ENCODE data around the gene PITPNB. TPM values are rescaled to one million over a fixed set of nuclear protein-coding genes. Genes with fewer than 3 reads are reported as not detected.

PITPNB gene
- total RNA-seq, 1 donor from 2014 or later: 32.3 TPM

DNA sequence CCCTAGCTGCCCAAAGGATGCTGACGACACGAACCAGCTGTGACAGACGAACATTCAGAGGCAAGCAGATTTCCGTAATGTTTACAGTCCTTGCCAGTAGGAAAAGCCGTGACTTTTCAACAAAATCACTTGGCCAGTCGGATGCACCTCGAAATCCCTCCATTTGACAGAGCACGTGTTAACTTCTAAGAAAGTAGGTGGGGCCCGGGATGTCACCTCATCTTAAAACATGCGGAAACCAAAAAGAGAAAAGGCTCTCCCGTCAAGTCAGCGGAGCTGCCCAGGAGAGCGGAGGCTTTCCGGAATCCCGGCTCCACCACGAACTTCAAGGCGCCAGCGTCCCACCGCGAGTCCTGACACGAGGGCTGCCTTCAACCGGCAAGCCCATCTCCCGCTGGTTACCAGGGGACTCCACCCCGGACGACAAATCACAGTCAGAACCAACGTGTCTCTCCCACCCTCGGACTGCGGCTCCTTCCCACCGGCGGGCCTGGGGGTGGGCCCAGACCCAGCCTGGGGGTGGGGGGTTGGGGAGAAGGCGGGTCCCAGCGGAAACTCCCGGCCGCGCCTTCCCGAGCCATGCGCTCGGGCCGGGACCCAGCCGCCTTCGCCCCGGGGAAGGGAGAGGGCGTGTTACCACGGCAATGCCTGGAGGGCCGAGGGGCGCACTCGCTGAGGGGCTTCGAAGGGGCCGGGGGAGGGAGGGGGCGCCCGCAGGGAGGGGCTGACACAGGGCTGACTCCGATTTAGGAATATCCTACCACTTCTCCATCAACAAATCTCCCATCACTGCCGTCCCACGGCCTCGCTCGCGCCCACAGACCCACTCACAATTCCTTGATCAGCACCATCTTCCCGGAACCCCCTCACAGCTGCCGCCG lies 475 bp downstream of the PITPNB start:
- peak; percentile 16 for DNase-seq

DNA sequence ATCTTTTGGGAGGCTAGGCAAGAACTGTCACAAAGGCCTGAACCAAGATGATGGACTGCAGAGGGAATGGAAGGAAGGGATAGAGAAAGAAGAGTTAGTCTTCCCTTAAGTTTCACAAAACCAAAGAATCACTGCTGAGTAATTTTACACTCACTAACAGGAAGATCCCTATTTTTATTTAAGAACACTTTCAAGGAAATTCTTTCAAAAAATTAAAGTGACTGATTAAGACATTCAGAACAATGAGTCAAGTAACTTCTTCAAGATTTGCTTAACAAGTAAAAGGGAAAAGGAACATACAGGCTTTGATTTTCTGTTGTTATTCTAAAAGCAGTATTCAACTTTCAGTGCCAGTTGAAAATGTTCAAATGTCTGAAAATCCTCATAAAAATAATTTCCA lies 3.1 kb downstream of the PITPNB start:
- no peak for DNase-seq

DNA sequence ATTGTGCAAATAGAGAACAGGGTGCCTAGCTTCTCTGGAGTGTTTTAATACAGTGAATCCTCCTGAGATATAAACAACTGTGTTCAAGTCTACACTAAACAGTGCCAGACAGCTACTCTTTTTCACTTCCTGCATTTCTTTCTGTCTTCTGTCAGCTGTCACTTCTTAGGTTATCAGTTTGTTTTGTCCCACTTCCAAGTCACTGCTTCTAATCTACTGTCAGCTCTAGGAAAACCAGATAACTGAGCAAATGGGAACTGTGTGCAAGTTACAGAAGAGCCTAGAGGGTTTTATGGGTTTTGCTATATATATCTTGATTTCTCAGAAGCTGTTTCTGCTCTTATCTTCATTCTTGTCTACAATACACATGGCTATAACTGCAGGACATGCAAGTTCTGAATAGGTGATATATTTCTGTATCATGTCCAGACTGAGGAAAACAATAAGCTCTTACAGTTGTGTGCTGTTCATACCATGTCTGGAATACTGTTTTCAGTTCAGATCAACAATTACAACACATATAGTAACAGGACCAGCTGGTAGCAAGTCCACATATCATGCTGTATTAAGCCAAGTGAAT lies 5.8 kb downstream of the PITPNB start:
- DNase-seq: no peak

DNA sequence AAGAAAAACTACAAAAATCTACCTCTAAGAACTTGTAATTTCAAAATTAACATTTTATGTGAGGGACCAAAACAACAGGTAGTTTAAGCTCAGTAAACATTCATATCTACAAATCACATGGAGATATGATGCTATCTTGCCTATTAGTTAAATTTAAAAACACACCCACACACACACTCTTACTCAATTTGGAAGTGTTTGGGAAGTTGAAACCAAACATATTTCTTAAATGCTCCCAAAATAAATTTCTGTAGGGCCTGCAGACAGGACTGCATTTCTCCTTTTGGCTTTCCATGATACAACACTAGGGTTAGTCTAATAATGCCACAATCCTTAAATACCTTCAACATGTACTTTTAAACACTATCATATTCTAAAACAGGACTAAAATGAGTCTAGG lies 7.0 kb downstream of the PITPNB start:
- DNase-seq: no peak

DNA sequence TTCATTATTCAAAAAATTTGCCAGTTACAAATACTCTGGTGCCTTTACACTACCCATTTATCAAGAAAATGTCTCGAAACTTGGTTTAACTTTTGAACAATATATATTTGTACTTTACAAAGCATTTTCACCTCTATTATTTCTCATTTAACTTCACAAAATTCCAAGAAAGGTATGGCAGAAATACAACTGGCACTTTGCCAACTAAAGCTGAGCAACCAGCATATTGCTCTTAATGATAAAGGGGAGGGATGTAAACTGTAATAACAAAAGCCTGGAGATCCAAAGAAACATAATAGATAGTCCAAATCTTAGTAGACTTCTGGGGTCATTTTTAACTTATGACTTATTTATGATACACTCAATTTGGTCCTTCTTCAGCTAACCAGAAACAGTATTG lies 7.7 kb downstream of the PITPNB start:
- no peak for DNase-seq

DNA sequence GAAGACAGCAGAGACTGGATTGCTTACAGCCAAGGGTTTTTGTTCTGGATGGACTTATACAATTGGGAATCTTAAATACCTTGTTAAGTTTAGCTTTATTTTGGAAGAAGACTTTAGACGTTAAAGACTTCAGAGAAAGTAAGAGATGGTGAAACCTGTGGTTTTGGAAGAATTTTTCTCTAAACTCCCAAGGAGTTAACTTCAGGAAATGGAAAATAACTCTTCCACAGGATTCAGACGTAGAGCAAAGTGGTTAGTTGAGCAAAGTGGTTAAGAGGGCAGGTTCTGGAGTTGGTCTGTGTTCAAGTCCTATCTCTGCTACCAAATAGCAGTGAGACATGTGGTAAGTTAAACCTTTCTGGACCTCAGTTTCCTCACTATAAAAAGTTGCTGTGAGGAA lies 12.8 kb downstream of the PITPNB start:
- DNase-seq: no peak

DNA sequence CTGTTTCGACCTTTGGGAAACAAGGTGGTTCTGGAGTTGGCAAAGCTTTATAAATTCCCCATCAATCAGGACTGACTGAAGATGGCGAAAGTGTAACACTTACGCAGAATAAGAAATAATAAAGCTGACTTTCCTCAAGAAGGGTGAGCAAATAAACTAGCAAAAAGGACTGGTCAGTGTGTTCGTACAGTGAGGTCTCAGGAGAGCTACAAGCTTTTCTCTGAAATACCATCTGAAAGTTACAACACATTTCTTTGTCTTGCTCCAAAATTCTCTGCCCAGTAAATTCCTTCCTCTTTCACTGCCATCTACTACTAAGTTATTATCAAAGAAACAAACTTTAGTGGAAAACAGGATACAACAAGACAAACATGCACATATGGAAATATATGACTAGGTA lies 13.4 kb downstream of the PITPNB start:
- DNase-seq: no peak

DNA sequence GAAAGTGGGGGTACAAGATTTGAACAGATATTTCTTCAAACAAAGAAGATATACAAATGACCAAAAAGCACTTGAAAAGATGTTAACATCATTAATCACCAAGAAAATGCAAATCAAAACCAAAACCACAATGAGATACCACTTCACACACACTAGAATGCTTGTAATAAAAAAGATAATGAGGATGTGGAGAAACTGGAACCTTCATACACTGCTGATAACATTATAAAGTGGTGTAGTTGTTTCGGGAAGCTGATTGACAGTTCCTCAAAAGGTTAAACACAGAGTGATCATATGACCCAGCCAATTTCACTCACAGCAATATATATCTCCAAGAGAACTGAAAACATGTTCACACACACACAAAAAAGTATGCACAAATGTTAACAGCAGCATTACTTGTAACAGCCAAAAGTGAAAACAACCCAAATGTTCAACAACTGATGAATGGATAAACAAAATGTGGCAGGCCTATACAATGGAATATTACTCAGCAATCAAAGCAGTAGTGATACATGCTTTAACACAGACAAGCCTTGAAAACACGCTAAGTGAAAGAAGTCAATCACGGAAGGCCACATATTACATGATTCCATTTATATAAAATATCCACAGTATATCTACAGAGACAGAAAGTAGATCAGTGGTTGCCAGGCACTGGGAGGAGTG lies 15.1 kb downstream of the PITPNB start:
- DNase-seq: no peak

DNA sequence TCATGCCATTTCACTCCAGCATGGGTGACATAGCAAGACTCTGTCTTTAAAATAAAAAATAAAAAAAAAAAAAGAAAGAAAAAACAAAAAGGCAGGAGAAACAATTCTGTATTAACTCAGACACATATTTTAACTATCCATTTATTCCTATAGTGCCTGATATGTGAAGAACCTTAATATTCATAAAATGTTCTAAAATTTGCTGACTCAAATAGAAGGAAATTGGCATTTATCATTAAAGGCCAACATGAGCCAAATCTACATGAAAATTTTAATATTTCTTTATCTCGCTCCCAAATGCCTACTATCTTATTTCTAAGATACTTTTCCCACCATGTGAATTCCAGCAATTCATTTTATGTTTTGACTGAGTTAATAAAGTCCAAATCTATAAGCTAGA lies 18.9 kb downstream of the PITPNB start:
- DNase-seq: no peak

DNA sequence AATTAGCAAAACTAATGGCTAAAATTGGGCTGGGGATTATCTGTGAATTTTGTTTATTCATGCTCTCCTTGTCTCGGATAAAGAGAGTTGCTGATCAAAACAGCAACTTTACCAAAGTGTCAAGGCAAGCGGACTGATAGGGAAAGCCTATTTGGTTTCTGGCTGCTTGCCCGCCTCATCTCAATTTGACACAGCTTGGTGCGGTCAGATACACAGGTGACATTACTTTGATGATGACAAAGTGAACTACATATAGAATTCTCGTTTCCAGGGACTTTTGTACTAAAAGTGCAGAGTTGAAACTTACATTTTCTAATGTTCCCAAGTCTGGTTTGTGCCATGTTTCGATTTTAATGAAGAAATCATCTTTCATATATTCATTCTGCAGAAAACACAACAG lies 22.8 kb downstream of the PITPNB start:
- DNase-seq: no peak

DNA sequence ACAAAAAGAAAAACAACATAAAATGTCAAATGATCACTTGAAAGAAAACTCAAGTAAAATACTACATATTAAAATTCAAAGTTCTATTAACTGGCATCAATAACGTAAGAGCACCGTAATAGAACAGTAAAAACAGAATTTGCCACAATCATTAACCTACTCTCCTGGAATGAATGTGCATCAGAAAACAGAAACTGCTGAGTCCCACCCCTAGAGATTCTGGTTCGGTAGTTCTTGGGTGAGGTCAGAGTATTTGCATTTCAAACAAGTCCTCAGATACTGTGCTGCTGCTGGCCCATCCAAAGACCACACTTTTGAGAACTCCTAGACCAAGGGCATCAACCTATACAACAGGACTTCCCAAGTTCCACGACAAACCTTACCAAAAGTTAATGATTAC lies 23.5 kb downstream of the PITPNB start:
- no peak for DNase-seq

DNA sequence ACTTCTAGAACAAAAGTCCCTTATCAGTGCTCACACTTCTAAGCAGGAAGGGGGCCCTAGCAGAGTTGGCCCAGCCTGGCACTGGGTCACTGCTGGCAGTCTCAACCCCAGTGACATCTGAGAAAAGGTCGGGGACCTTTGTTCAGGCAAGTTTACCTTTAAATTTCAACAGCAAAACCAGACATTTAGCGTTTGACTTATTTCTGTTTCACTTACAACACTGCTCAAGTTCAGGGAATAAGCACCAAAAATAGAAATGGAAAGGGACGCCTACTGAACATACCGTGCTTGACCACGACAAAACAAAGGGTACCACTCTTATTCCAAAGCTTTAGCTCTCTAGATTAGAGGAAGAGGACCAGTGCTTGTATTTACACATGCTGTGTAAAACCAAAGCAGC lies 26.2 kb downstream of the PITPNB start:
- DNase-seq: no peak

DNA sequence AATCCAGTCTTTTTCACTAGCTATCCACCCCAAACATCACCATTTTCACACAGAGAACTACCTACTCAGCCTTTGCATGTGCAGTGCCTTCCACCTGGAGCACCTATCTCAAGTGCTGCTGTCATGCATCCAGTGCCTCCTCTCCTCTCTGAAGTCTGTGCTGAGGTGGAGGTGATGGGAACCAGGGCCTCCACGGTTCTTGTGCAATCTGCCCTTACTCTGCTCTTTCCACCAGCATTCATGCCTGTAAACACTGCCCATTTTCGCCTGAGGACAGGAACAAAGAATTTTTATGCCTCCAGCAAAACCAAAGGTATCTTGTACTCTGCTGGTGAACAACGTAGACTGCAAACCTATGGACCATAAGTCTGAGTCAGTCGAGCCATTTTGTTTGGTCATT lies 27.0 kb downstream of the PITPNB start:
- DNase-seq: no peak

DNA sequence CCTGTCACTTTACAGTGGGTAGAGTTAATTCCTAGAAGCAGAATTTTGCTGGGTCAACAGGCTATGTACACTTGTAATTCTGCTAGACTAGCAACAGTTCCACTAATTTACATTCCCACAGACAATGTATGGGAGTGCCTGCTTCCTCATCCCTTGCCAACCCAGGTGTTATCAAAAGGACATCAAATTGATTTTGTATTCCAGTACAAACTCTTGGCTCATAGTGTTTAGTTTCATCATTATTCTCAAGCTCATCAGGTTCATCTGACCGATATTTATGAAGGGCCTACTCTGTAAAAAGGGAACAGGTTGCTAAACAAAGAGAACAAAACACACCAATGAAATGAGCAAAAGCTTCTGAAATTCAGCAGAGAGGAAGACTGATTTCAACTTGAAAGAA lies 30.7 kb downstream of the PITPNB start:
- DNase-seq: no peak

DNA sequence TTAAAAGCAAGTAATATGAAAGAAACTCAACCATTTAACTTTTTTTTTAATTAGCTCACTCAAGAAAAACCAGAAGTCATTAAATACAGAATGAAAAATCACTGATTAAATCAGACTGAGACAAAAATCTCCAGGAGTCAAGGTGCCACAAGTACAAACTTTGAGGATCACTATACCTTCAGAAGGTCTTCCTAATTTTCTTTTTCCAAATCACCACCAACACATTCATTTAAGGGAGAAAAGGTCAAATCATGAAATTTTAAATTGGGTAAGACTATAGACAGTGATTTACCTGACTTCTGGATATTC lies 32.3 kb downstream of the PITPNB start:
- no peak for DNase-seq

DNA sequence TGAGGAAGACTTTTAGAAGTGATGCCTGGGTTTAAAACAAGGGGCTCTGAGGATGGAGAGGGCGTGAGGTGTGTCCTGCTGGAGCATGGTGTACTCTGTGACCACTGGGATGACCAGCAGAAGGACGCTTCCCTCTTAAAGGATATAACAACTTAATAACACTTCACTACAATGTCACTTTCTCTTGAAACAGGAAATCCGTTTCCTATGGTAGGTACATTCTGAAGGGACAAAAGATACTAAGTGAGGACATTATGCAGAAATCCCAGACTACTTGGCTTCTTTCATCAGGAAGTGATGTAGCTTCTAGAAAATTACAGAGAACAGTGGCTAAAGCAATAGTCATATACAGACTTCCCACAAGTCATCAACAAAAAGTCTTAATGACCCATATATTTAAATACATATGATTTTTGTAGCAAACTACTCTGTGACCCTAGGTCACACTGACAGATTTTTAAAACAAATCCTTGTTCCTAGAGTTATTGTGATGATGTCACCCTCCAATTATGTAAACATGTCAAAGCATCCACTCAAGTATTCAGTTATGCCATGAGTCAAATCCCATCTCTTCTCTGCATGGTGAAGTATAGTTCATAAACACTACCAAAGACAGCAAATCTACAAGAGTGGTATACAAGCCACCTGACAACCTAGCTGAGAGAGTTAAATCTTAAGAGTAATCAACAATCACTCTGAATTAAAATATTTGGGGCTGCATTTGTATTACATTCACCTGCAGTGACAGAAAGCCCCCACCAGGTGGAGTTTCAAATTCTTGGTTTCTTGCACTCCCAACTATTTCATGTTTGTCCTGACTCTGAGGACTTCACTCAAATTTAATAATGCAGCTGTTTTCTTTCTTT lies 32.8 kb downstream of the PITPNB start:
- DNase-seq: no peak

DNA sequence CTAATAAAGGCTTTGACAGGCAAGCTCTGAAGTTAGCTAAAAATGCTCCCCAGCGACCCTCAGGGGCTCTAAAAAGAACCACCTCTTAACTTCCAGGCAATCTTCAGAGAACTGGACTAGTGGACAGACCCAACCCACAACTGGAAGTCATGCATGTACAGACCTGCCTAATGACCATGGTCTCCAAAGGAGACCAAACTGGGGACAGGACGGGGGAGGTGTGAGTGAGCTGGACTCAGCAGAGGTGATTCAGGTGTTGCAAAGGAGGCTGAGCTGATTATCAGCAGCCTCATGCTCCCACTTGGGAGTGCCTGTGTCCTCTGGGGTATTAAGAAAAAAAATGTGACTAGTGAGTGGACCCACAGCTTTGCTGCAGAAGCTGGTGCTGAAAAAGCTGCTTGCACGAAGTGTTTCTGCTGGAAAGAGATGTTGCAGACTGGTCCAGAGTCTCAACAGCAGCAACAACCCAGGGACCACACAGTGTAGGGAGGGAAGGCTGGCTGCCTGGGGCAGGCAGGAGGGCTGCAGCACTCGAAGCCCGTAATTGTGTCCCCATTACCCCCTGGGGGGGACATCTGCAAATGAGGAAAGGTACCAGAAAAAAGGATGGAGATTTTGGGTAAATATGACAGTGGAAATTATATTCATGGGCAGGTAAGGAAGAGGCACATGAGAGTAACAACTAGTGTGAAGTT lies 35.3 kb downstream of the PITPNB start:
- no peak for DNase-seq

DNA sequence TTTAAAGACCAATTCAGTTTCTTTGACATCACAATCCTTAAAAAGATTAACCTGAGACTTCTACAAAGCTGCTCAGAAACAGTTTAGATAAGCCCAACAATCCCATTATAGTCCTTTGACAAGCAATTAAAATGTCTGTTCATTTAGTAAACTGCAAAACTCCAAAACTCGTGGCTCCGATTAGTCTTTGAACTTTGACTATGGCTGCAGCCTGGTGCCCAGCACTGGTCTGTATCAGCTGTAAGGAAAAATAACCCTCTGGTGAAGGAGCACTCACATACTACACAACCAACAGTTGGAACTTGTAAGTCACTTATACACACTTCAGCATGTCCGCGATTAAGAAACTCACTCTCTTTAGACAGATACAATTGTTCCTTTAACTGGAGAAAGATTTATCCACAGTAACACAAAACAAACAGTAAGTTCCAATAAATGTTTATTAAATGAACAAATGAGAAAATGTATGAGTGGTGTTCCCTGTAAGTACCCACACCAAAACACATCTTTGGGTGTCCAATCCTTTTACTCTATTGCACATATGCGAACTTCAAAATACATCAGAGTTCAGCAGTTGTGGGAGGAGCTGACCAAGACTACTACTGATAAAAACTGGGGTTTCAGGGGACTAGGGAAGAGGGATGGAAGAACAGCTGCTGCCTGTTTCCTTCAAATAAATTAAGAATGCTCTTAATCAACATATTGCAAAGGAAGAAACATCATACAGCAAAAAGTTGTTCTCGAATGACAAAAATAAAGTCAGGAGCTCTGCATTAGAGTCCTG lies 36.4 kb downstream of the PITPNB start:
- no peak for DNase-seq

DNA sequence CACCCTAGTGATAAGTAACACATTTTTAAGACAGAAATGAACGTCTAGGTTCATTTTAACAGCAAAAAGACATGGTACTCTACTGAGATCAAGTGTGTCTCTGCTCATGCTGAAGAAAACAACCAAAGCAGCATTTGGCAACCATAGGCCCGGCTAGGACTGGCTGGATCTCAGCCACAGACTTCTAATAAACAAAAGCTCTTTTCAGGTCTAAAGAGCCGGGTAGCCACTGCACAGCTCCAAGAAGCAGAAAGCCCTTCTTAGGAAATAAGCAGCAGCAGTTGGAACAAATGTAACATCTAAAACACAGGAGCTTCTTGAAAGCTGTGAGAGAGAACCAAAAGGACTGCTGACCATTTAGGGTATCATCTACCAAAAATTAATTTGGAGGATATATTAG lies 37.6 kb downstream of the PITPNB start:
- no peak for DNase-seq

DNA sequence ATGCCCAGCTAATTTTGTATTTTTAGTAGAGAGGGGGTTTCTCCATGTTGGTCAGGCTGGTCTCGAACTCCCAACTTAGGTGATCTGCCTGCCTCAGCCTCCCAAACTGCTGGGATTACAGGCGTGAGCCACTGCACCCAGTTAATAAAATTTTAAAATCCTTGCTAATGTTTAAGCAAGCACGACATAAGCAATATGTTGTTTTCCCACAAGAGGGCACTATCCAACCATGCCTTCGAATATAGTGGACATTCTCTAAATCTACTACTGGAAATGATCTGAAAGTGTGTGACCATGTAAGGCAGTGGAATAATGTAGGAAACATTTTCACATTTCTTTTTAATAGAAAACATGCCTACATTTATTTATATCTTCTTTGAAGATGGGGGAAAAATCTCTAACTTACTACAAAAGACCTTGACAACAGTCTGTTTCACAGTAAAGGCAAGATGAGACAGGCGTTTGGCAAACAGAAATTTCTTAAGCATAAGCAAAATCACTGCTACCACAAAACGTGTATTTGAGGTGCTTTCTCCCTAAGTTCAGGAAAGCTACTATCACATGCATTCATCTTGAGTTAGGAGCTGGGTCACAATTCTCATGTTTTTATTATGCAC lies 38.2 kb downstream of the PITPNB start:
- no peak for DNase-seq

DNA sequence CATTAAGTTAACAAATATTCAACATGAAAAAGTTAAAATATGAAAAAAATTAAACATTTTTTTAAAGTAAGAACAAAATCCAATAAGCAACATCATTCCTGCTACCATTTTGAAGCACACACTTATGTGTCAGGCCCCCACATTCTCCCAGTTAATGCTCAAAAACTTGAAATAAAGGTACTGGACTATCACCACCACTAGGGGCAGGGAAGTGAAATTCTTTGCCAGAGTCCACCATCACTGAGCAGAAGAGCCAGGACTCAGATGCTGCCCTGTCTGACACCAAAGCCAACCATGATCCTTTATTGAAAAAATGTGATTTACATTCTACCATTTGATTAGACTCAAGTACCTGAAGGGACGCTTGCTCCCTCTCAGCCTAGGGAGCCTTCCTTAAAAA lies 39.1 kb downstream of the PITPNB start:
- no peak for DNase-seq
